ENCODE data around the gene PIK3CA.

PIK3CA gene

DNA sequence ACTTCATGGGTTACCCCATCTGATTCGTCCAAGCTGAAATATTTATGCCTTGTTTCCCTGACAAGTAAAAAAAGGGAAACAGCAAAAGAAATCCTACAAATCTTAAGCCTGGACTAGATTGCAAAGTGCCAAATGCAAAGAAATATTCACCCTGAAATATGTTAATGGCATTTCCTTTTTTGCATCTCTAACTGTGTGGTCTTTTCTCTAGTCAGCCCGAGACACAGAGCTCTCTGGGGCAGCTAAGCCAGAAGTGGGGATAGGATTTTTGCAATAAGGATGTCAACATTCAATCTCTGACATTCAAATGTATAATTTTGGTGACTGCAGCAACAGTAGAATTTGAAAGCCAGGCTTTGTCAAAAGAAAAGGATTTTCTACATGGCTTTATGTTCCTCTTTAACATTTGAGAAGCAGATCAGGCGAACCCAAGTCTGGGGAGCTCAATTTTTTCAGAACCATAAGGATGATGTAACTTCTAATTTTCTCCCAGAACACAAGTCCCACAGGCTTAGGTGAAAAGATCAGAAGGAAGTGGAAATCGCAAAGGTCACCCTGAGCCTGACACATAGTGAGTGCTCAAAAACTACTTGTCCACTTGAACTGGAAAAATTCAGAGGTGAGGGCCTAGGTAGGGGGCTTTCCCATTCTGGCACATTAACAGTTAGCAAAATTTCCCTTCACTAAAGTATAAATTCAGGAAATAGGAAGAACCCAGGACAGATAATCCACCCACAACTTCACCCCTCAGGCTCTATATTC is 131.0 kb downstream of the PIK3CA start:
- TF ChIP-seq, protein P1, sequence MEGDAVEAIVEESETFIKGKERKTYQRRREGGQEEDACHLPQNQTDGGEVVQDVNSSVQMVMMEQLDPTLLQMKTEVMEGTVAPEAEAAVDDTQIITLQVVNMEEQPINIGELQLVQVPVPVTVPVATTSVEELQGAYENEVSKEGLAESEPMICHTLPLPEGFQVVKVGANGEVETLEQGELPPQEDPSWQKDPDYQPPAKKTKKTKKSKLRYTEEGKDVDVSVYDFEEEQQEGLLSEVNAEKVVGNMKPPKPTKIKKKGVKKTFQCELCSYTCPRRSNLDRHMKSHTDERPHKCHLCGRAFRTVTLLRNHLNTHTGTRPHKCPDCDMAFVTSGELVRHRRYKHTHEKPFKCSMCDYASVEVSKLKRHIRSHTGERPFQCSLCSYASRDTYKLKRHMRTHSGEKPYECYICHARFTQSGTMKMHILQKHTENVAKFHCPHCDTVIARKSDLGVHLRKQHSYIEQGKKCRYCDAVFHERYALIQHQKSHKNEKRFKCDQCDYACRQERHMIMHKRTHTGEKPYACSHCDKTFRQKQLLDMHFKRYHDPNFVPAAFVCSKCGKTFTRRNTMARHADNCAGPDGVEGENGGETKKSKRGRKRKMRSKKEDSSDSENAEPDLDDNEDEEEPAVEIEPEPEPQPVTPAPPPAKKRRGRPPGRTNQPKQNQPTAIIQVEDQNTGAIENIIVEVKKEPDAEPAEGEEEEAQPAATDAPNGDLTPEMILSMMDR (IDR thresholded peaks at IDR 0.05; ENCODE audit: low read length, missing control alignments) = no peak
- no peak for DNase-seq (ENCODE audit: low read depth)
- no peak overlapping the region for H3K4me3 ChIP-seq (replicated peaks; ENCODE audit: low read depth, low read length)

DNA sequence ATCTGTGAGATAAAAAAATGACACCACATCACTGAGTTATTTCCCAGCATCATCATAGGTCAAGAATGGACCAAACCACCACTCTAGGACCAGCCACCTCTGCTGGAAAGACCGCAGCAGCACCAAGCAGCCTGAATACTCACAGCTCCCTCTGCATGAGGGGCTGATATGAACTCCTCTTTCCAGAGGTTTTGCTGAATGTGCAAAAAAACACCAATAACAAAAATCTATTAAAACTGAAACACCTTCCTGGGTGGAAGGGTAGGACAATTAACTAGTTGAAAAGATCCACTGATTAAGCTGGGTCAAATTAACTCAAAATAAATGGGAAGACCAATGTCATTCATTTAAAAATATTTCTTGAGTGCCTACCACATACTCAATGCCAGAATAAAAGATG is 131.7 kb downstream of the PIK3CA start:
- no peak overlapping the region for H3K4me3 ChIP-seq (replicated peaks; ENCODE audit: low read depth, low read length)
- TF ChIP-seq, protein P1 (IDR thresholded peaks at IDR 0.05; ENCODE audit: low read length, missing control alignments) = no peak
- no peak for DNase-seq (ENCODE audit: low read depth)

DNA sequence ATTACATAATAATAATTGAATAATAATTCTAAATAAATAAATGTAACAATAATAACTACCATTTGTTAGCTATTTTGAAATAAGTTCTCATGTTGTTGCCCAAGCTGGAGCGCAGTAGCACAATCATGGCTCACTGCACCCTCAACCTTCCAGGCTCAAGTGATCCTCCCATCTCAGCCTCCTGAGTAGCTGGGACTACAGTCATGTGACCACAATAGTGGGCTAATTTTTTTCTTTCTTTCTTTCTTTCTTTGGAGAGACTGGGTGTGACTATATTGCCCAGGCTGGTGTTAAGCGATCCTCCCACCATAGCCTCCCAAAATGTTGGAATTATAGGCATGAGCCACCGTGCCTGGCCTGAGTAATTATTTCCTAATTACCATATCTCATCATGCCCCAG is 133.7 kb downstream of the PIK3CA start:
- no peak overlapping the region for H3K4me3 ChIP-seq (replicated peaks; ENCODE audit: low read depth, low read length)
- no peak for DNase-seq (ENCODE audit: low read depth)
- TF ChIP-seq, protein P1 (IDR thresholded peaks at IDR 0.05; ENCODE audit: low read length, missing control alignments) = no peak

DNA sequence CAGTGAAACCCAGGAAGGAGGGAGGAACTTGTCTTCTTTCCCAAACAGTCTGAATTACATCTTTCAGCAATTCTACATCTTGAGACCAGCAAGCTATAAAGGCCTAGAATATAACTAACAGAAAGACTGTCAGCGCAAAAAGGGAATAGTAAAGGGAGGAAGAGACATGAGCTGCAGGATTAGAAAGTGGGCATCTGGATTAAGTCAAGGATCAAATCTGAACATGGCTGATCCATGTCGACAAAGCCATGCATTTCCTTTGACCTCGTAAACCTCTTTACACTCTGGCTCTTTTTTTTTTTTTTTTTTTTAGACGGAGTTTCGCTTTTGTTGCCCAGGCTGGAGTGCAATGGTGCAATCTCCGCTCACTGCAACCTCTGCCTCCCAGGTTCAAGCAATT is 138.2 kb downstream of the PIK3CA start:
- TF ChIP-seq, protein P1 (IDR thresholded peaks at IDR 0.05; ENCODE audit: low read length, missing control alignments) = no peak
- DNase-seq (ENCODE audit: low read depth) = no peak

DNA sequence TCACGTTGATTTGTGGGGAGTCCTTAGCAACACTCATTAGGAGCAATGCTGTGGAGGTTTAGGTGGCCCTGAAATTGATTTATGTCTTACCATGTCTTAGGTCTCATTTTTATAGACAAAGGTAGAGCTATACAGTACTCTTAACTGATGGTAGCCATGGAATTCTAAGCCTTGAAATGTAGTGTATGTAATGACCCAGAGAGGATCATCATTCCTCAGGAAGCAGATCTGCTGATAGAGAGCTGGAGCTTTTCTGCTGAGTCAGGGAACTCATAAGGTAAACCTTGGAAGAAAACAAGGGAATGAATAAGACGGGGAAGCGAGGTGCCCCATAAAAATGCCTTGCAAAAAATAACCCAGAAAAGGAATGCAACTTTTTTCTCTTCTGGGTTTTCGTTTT is 140.7 kb downstream of the PIK3CA start:
- no peak overlapping the region for H3K4me3 ChIP-seq (replicated peaks; ENCODE audit: low read depth, low read length)
- TF ChIP-seq, protein P1 (IDR thresholded peaks at IDR 0.05; ENCODE audit: low read length, missing control alignments) = no peak
- no peak for DNase-seq (ENCODE audit: low read depth)

More for the DNA sequence above, 138.2 kb downstream of the PIK3CA start:
- no peak overlapping the region for H3K4me3 ChIP-seq (replicated peaks; ENCODE audit: low read depth, low read length)

DNA sequence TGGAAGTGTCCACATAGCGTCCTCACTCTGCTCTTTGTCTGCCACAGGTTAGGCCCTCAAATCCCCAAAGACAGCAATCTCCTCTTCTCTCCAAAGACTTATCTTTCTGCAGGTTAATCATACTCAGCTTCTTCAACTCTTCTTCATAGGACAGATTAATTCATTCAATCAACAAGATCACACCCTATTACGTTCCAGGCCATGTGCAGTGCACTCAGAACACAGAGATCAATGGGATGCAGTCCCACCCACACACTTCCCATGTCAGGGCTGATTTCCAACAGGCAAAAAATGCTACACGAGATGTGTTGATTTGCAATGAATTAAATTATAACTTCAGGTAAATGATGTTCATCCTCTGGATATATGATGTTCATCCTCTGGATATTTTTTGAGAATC is 141.1 kb downstream of the PIK3CA start:
- TF ChIP-seq, protein P1 (IDR thresholded peaks at IDR 0.05; ENCODE audit: low read length, missing control alignments) = no peak
- no peak overlapping the region for H3K4me3 ChIP-seq (replicated peaks; ENCODE audit: low read depth, low read length)
- no peak for DNase-seq (ENCODE audit: low read depth)

Data from fibroblast of pulmonary artery (primary cell).